IMR-90 (cell line): ENCODE results near the gene PPP1CA. TPM values are rescaled to one million over a fixed set of nuclear protein-coding genes. Genes with fewer than 3 reads are reported as not detected.

Experiments used
- ATAC-seq: fragments of 200-7000 bp; cut with Tn5 transposase; 2 replicates; pipeline ENCODE4 v1.9.1; 2020; ENCODE audit warnings: low read depth, mild to moderate bottlenecking, moderate library complexity
- BruUV-seq: library from RNA; stranded (reverse); fragments of 400-500 nt; replicated peaks from 2 replicates; lab custom pipeline; 2021; lab: Mats Ljungman, UMichigan
- CTCF ChIA-PET: fragments of 300-600 bp; formaldehyde crosslinking; extraction: SDS; loops from one replicate; lab custom pipeline; 2021; ENCODE audit warnings: antibody characterized with exemption; lab: Yijun Ruan, JAX
- POLR2A ChIA-PET: fragments of 300-600 bp; sonication (Branson Sonifier 250); formaldehyde crosslinking; loops from one replicate; lab custom pipeline; 2022; ENCODE audit warnings: antibody characterized with exemption; ENCODE audit not compliant: unreplicated experiment; lab: Charles Lee
- DNase-seq: peaks from one replicate; pipeline ENCODE4 v3.0.0; 2013
- H2AFZ ChIP-seq: replicated peaks from 2 replicates; pipeline ENCODE3; 2013; ENCODE audit warnings: low read length, mild to moderate bottlenecking; ENCODE audit not compliant: poor library complexity
- H2AK5ac ChIP-seq: 2 replicates; pipeline ENCODE4 v1.6.1; 2013; ENCODE audit warnings: low read depth, low read length, inconsistent platforms
- H2AK9ac ChIP-seq: replicated peaks from 2 replicates; pipeline ENCODE3; 2013; ENCODE audit warnings: mild to moderate bottlenecking, low read depth, low read length, moderate library complexity; ENCODE audit not compliant: poor library complexity
- H2BK120ac ChIP-seq: 2 replicates; pipeline ENCODE4 v1.6.1; 2013; ENCODE audit warnings: low read depth, low read length, inconsistent platforms
- H2BK15ac ChIP-seq: 3 replicates; pipeline ENCODE4 v1.6.1; 2013; ENCODE audit warnings: low read depth, low read length, inconsistent platforms
- H2BK20ac ChIP-seq: 2 replicates; pipeline ENCODE4 v1.6.1; 2013; ENCODE audit warnings: low read depth, mild to moderate bottlenecking, inconsistent platforms, low read length, moderate library complexity
- H2BK5ac ChIP-seq: 2 replicates; pipeline ENCODE4 v1.6.1; 2013; ENCODE audit warnings: mild to moderate bottlenecking, low read depth, low read length, inconsistent platforms; ENCODE audit not compliant: poor library complexity, severe bottlenecking
- H3K14ac ChIP-seq: replicated peaks from 2 replicates; pipeline ENCODE4 v1.6.1; 2013; ENCODE audit warnings: low read depth, low read length, inconsistent platforms
- H3K18ac ChIP-seq: 2 replicates; pipeline ENCODE4 v1.6.1; 2013; ENCODE audit warnings: low read depth, low read length, control low read depth
- H3K23ac ChIP-seq: 2 replicates; pipeline ENCODE4 v1.6.1; 2013; ENCODE audit warnings: low read depth, low read length, inconsistent platforms
- H3K27ac ChIP-seq: 2 replicates; pipeline ENCODE4 v1.5.1; 2013; ENCODE audit warnings: mild to moderate bottlenecking, control low read depth, low read length; ENCODE audit not compliant: insufficient read depth
- H3K27me3 ChIP-seq: 2 replicates; pipeline ENCODE4 v1.6.1; 2013; ENCODE audit warnings: low read length; ENCODE audit not compliant: control insufficient read depth, insufficient read depth
- H3K36me3 ChIP-seq: 2 replicates; pipeline ENCODE4 v1.6.1; 2013; ENCODE audit warnings: low read length, mixed read lengths; ENCODE audit not compliant: control insufficient read depth, insufficient read depth
- H3K4ac ChIP-seq: 2 replicates; pipeline ENCODE4 v1.6.1; 2013; ENCODE audit warnings: low read depth, low read length, inconsistent platforms
- H3K4me1 ChIP-seq: 2 replicates; pipeline ENCODE4 v1.6.1; 2013; ENCODE audit warnings: low read length, mixed read lengths; ENCODE audit not compliant: control insufficient read depth, insufficient read depth
- H3K4me2 ChIP-seq: 2 replicates; pipeline ENCODE4 v1.6.1; 2013; ENCODE audit warnings: low read depth, mild to moderate bottlenecking, control low read depth, low read length, moderate library complexity
- H3K4me3 ChIP-seq: 2 replicates; pipeline ENCODE4 v1.5.1; 2013; ENCODE audit warnings: low read depth, mild to moderate bottlenecking, control low read depth, low read length, moderate library complexity; ENCODE audit not compliant: insufficient read depth
- H3K56ac ChIP-seq: 2 replicates; pipeline ENCODE4 v1.6.1; 2013; ENCODE audit warnings: low read length, inconsistent platforms; ENCODE audit not compliant: insufficient read depth; ENCODE audit errors: extremely low read depth
- H3K79me1 ChIP-seq, 2 experiments: 2 replicates each; pipeline ENCODE4 v1.6.1; 2013; ENCODE audit warnings: low read length in 2 of 2, inconsistent platforms in 1 of 2, low read depth in 1 of 2
- H3K9ac ChIP-seq: 2 replicates; pipeline ENCODE4 v1.6.1; 2013; ENCODE audit warnings: low read depth, low read length, control low read depth
- H3K9me1 ChIP-seq: 2 replicates; pipeline ENCODE4 v1.6.1; 2013; ENCODE audit warnings: low read length, inconsistent platforms; ENCODE audit not compliant: insufficient read depth
- H3K9me3 ChIP-seq: 2 replicates; pipeline ENCODE4 v1.6.1; 2013; ENCODE audit warnings: low read length; ENCODE audit not compliant: control insufficient read depth, insufficient read depth
- H4K20me1 ChIP-seq: 2 replicates; pipeline ENCODE4 v1.6.1; 2013; ENCODE audit warnings: low read length, inconsistent platforms; ENCODE audit not compliant: insufficient read depth
- H4K5ac ChIP-seq: 2 replicates; pipeline ENCODE4 v1.6.1; 2013; ENCODE audit warnings: mild to moderate bottlenecking, low read depth, low read length, control low read depth
- H4K8ac ChIP-seq, 2 experiments: 2 replicates each; pipeline ENCODE4 v1.6.1; 2013; ENCODE audit warnings: low read depth in 2 of 2, low read length in 2 of 2, control low read depth in 1 of 2, inconsistent platforms in 1 of 2
- H4K91ac ChIP-seq: 2 replicates; pipeline ENCODE4 v1.6.1; 2013; ENCODE audit warnings: low read depth, low read length, inconsistent platforms; ENCODE audit not compliant: insufficient read depth
- BHLHE40 ChIP-seq: fragments of 150-350 bp; IDR thresholded peaks from 2 replicates; pipeline ENCODE4 v1.6.1; 2016; ENCODE audit warnings: mild to moderate bottlenecking, low read depth, low read length
- CHD1 ChIP-seq: IDR thresholded peaks from 2 replicates; pipeline ENCODE4 v1.6.1; 2012; ENCODE audit warnings: low read depth, low read length, improper control_type of control experiment
- CTCF ChIP-seq: conservative IDR thresholded peaks from 2 replicates; pipeline ENCODE4 v1.5.1; 2012; ENCODE audit warnings: mild to moderate bottlenecking, low read depth, low read length, improper control_type of control experiment
- MAFK ChIP-seq: IDR thresholded peaks from 2 replicates; pipeline ENCODE4 v1.6.1; 2012; ENCODE audit warnings: low read depth, low read length, improper control_type of control experiment
- MAZ ChIP-seq: IDR thresholded peaks from 2 replicates; pipeline ENCODE4 v1.6.1; 2012; ENCODE audit warnings: low read depth, mild to moderate bottlenecking, low read length, improper control_type of control experiment, moderate library complexity, borderline replicate concordance
- MXI1 ChIP-seq: IDR thresholded peaks from 2 replicates; pipeline ENCODE4 v1.6.1; 2012; ENCODE audit warnings: low read depth, mild to moderate bottlenecking, low read length, moderate library complexity, borderline replicate concordance
- NFE2L2 ChIP-seq: fragments of 150-350 bp; IDR thresholded peaks from 2 replicates; pipeline ENCODE4 v1.6.1; 2016; ENCODE audit warnings: low read depth, mild to moderate bottlenecking, low read length
- POLR2A ChIP-seq: IDR thresholded peaks from 2 replicates; pipeline ENCODE4 v1.6.1; 2012; ENCODE audit warnings: mild to moderate bottlenecking, low read depth, low read length
- RAD21 ChIP-seq: IDR thresholded peaks from 2 replicates; pipeline ENCODE4 v1.6.1; 2012; ENCODE audit warnings: low read length, improper control_type of control experiment
- SMC3 ChIP-seq: fragments of 150-350 bp; IDR thresholded peaks from 2 replicates; pipeline ENCODE4 v1.6.1; 2016; ENCODE audit warnings: low read depth, mild to moderate bottlenecking, antibody characterized with exemption, low read length, moderate library complexity
- USF2 ChIP-seq: fragments of 150-350 bp; IDR thresholded peaks from 2 replicates; pipeline ENCODE4 v1.6.1; 2017; ENCODE audit warnings: mild to moderate bottlenecking, antibody characterized with exemption, low read length, low read depth
- WGBS, 2 experiments: methylation state at CpG; one replicate each; pipeline versions ENCODE4 v1.1.5 to v1.1.7; 2013; ENCODE audit warnings: missing lambda C conversion rate in 2 of 2; ENCODE audit not compliant: insufficient read length in 1 of 2; ENCODE audit errors: extremely low coverage in 2 of 2; 5-methylcytosine and 5-hydroxymethylcytosine counted together
- dilution Hi-C: fragments of 300-500 bp; cut with HindIII; formaldehyde crosslinking; loops from one replicate; pipeline ENCODE4 v1.14.3; 2018; ENCODE audit warnings: low sequenced_read_pairs; ENCODE audit not compliant: unreplicated experiment
- in situ Hi-C: fragments of 300-500 bp; cut with MboI; formaldehyde crosslinking; loops from 3 replicates; pipeline ENCODE4 v1.14.3; 2019; ENCODE audit warnings: low sequenced_read_pairs, inconsistent platforms, mixed read lengths
- intact Hi-C: fragments of 100-400 bp; cut with micrococcal nuclease; formaldehyde crosslinking; loops from 2 replicates; pipeline ENCODE4 v1.10.0; 2022
- polyA plus RNA-seq, 3 experiments: library from polyadenylated mRNA; depleted of rRNA; stranded (reverse); fragments of >200 nt; gene quantifications; 2 replicates each; pipeline ENCODE4 v1.2.3, GENCODE V29; 2012; ENCODE audit warnings: low replicate concordance in 1 of 3
- total RNA-seq: library from RNA; depleted of rRNA; stranded (reverse); fragments of >200 nt; gene quantifications from 2 replicates; pipeline ENCODE4 v1.2.3, GENCODE V29; 2012

PPP1CA gene
- total and polyA plus RNA-seq, 2 of the 4 experiments (the other 2 are of a cell fraction) = 228 to 313 TPM

- Histone ChIP-seq H3K18ac (no peak overlapping the region), H3K9ac (no peak overlapping the region), H4K5ac (no peak overlapping the region), H2BK20ac (peak overlapping the region; percentile 63; the same call in 1 of the 2 replicates), H2AFZ (peak overlapping the region; percentile 89), H3K36me3 (no peaks in the 10 kb centered on the region), H2BK120ac (no peak overlapping the region; the same call in 1 of the 2 replicates), H3K56ac (no peak overlapping the region), H3K4me3 (no peak overlapping the region), H2BK5ac (no peak overlapping the region), H3K4me1 (peaks cover 20% of the 10 kb centered on the region), H3K4ac (peak overlapping the region; percentile 66; the same call in 1 of the 2 replicates), H3K79me1 (0 out of 4 replicates have a peak, but pooled peaks cover 0 to 4% of the 10 kb centered on the region in 2 experiments), H3K9me1 (peaks cover 8% of the 10 kb centered on the region), H2BK15ac (no peak overlapping the region), H3K23ac (no peak overlapping the region), H4K8ac (peak overlapping the region in 1 of 2 experiments; percentile 61; a peak in 1 of 4 replicates), H2AK9ac (peak overlapping the region; percentile 53), H2AK5ac (peak overlapping the region; percentile 81; the same call in 1 of the 2 replicates), H3K27ac (no peak overlapping the region), H3K4me2 (no peak overlapping the region), H4K20me1 (no peaks in the 10 kb centered on the region), H3K14ac (no peak overlapping the region), H3K27me3 (no peaks in the 10 kb centered on the region; the same call in 1 of the 2 replicates), H4K91ac (peak overlapping the region; percentile 60), H3K9me3 (no peaks in the 10 kb centered on the region)
- 0% methylated on average over 1 of the region's 16 CpGs; no CpG with 5 or more reads in 1 of the 2 experiments for WGBS, 2 experiments
- no TSS peak for BruUV-seq
- TF ChIP-seq BHLHE40 (no peak), USF2 (no peak), SMC3 (peak; percentile 99), MXI1 (no peak), NFE2L2 (no peak), MAFK (no peak), CHD1 (no peak), MAZ (peak; percentile 82), RAD21 (peak; percentile 99), POLR2A (0 out of 2 replicates have a peak, but pooled peaks have one; percentile 48), CTCF (peak; percentile 97)
- ChIA-PET POLR2A (interaction anchor here (0.6 kb wide), 1 partner anchor 31 kb away, joined by 4 read pairs; no protein-coding TSS in a partner anchor), CTCF (interaction anchor here (0.5 to 7.8 kb wide), 14 partner anchors 9 to 203 kb away, joined by 3 to 128 read pairs (median 6); partner anchors contain the start of genes CLCF1, POLD4, RAD9A and SSH3)
- in situ Hi-C loops (loop anchor here (5.0 kb wide), 1 partner anchor 120 kb away; no protein-coding TSS in a partner anchor), intact Hi-C loops (loop anchor here (1.0 to 2.0 kb wide), 4 partner anchors 25 to 120 kb away; no protein-coding TSS in a partner anchor), dilution Hi-C loops (no loop called here)
- ATAC-seq (peak; percentile 88), DNase-seq (peak; percentile 69)
Measured at GRCh38 chr11:67382276-67383136, 19.2 kb downstream of the PPP1CA start.
